Activated naive CD8-positive, alpha-beta T cell treated with anti-CD3 and anti-CD28 coated beads, Interleukin-2, amount 50 U/mL, for 24 hours (primary cell): Measurements from ENCODE around the gene PLCXD1.
"Not testable (repeated sequence)": the region's sequence is repeated elsewhere in the genome, so short reads cannot be mapped to it uniquely, and the experiment has no call there.

Experiments used
- ATAC-seq: fragments of 150-1000 bp; cut with Tn5 transposase; one replicate; pipeline ENCODE4 v1.10.0; 2021
- DNase-seq: peaks from one replicate; pipeline ENCODE4 v3.0.0; 2021
- H3K27ac Mint-ChIP-seq: one replicate; pipeline ENCODE4 v1.8.0; 2021; ENCODE audit warnings: mild to moderate bottlenecking, mixed read lengths
- H3K27me3 Mint-ChIP-seq: one replicate; pipeline ENCODE4 v1.8.0; 2021; ENCODE audit warnings: mixed read lengths
- H3K36me3 Mint-ChIP-seq: one replicate; pipeline ENCODE4 v1.8.0; 2021; ENCODE audit warnings: low read depth, mixed read lengths
- H3K4me1 Mint-ChIP-seq: one replicate; pipeline ENCODE4 v1.8.0; 2021; ENCODE audit warnings: mixed read lengths
- H3K4me3 Mint-ChIP-seq: one replicate; pipeline ENCODE4 v1.8.0; 2021; ENCODE audit warnings: mild to moderate bottlenecking, moderate library complexity, mixed read lengths
- H3K9me3 Mint-ChIP-seq: one replicate; pipeline ENCODE4 v1.8.0; 2021; ENCODE audit warnings: mixed read lengths

Gene PLCXD1

DNA sequence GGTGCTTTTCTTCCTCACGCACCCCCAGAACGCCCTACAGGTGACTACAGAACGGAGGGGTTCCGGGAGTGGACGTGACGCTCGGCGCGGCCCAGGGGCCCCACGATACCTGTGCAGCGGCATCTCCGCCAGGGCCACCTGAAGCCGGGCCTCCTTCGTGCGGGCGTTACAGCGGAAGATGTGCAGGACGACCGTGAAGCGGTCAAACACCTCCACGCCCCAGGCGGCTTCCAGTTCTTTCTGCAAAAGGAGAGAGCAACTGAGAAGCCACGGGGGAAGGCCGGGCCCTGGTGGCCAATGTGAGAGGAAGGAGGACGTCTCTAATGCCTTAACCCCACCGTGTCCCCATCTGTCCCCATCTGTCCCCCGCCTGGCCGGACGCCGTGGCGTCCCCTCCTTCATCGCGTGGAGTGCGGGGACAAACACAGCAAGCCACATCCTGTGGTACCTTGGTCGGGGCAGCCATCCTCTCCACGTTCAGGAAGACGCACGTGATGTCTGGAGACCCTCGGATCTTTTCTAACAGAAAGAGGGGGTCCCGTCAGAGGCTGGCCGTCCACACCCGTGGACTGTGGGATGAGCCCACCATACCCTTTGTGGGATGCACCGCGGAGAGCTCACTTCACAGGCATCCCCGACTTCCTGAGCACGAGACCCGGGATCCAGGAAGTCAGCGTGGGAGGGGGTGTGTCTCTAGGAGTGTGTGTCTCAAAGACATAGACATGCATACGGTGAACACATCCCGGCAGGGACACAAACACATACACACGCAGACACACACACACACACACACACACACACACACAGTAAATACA is 33.8 kb downstream of the PLCXD1 start:
- Mint-ChIP-seq H3K4me3 (no peak overlapping the region), H3K36me3 (peaks cover 23% of the 10 kb centered on the region), H3K27ac (no peak overlapping the region), H3K4me1 (peaks cover 13% of the 10 kb centered on the region), H3K9me3 (no peaks in the 10 kb centered on the region), H3K27me3 (peaks cover 4% of the 10 kb centered on the region)
- DNase-seq (no peak), ATAC-seq (no peak)

DNA sequence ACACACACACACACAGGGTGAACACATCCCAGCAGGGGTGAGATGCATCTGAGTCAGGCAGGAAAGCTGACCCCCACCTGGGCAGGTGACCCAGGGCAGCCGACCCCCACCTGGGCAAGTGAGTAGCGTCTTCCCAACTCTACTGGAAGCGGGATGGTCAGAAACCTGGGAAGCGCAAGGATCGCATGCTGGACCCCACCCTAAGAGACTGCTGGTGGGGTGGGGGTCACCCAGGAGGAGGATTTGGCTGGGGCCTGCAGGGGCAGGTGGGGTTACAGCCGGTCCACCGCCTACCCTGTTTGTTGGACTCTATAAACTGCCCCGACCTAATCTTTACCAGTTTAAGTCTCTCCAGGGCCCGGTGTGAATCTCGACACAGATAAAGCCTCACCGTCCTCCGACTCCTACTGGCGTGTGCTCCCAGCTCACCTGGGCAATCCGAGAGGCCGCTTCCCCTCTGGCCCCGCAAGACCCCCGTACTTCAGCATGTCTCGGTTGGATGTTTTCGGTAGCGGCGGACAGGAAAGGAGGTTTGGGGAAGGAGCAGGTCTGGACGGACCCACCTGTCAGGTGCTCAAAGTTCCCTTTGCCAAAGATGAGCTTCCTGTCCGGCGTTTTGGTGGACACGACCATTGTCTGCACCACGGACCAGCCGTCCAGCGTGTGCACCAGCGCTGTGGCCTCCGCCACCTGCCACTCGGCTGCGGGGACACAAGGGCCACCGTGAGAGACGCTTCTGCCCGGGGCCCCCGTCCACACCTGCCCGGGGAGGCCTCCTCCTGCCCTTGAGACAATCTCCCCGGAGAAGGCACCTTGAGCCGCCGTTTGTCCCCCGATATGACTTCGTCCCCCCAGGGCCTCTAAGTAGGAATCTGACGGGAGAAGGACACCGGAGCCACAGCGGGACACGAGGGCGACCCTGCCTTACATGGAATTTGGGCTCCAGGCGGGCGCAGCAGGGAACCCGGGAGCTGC is 35.5 kb downstream of the PLCXD1 start:
- Mint-ChIP-seq H3K9me3 (no peaks in the 10 kb centered on the region), H3K27ac (peak overlapping the region; percentile 31), H3K36me3 (peaks cover 22% of the 10 kb centered on the region), H3K4me3 (peak overlapping the region; percentile 43), H3K4me1 (peaks cover 21% of the 10 kb centered on the region), H3K27me3 (peaks cover 4% of the 10 kb centered on the region)
- ATAC-seq (no peak), DNase-seq (no peak)

DNA sequence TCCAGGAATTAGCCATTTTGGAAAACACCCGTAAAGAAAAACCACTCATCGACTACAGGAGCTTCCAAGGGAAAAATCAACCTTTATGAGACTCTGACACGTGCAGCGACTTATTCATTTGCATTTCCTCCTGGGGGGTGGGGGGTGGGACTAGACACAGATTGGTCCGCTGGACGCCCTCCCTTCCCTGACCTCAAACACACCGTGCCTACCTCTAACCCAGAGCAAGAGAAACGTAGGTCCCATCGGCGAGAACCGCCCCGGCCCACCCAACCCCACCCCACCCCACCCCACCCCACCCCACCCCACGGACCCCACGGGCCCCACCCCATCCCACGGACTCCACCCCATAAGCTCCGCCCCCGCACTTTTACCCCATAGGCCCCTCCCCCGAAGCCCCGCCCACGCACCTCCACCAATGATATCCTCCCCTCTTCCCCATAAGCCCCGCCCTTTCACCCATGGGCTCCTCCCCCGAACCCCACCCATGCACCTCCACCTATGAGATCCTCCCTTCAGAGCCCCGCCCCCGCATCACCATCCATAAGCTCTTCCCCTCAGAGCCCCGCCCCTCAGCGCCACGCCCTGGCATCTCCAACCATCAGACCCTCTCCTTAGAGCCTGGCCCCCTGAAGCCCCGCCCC is 36.4 kb downstream of the PLCXD1 start:
- Mint-ChIP-seq H3K9me3 (no peaks in the 10 kb centered on the region), H3K27ac (peak overlapping the region; percentile 97), H3K27me3 (peaks cover 4% of the 10 kb centered on the region), H3K4me3 (peak overlapping the region; percentile 87), H3K4me1 (peaks cover 23% of the 10 kb centered on the region), H3K36me3 (peaks cover 16% of the 10 kb centered on the region)
- ATAC-seq (no peak), DNase-seq (peak; percentile 91)

DNA sequence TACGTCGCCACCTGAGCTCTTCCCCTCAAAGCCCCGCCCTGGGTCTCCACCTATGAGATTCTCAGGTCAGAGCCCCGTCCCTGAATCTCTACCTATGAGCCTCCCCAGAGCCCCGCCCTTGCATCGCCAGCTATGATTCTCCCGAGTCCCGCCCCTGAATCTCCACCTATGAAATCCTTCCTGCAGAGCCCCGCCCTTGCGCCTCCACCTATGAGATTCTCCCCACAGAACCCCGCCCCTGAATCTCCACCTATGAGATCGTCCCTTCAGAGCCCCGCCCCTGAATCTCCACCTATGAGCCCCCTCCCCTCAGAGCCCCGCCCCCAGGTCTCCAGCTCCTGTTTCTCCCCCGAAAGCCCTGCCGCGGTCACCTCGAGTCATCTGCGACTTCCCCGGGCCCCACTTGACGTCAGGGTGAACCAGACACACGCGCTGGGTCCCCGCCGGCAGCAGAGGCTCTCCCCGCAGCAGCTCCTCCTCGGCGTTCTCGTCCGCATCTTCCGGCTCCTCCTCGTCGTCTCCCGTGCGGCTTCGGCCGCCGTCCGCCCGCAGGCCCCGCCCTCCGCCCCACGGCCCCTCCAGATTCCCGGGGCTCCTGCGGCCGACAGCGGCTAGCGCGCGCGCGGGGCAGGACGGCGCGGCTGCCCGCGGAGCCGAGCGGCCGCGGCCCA is 37.0 kb downstream of the PLCXD1 start:
- Mint-ChIP-seq H3K27me3 (peaks cover 4% of the 10 kb centered on the region), H3K36me3 (peaks cover 15% of the 10 kb centered on the region), H3K27ac (peak overlapping the region; percentile 97), H3K4me1 (peaks cover 28% of the 10 kb centered on the region), H3K4me3 (peak overlapping the region; percentile 87), H3K9me3 (no peaks in the 10 kb centered on the region)
- ATAC-seq: peak; percentile 74
- peak; percentile 97 for DNase-seq

DNA sequence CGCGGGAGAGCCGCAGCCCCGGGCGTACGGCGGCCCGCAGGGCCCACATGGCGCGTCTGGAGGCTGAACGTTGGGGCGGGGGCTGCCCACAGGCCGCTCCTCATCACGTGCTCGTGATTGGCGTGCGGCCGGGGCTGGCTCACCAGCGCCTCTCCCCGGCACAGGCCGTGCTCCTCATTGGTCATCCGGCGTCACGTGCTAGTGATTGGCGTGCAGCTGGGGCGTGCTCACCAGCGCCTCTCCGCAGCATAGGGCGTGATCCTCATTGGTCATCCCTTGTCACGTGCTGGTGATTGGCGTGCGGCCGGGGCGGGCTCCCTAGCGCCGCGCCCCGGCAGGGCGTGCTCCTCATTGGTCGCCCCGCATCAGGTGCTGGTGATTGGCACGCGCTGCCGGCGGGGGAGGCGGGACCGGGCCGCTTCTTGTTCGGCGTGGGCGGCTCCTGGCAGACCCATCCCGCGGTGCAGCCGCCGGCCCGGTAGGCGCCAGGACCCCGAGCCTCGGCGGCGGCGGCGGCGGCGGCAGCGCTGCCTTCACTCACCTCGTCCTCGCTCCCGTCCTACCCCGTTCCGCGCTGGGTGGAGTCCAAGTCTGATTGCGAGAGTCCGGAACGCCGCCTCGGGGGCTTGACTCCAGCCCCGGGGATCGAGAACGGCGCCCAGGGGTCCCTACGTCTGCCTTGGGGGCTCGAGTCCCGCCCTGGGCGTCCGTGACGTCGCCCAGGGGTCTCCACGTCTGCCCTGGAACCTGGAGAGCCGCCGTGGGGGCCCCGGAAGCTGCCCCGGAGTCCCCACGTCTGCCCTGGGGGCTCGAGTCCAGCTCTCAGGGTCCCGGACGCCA is 37.8 kb downstream of the PLCXD1 start, which contains the start of gene GTPBP6:
GTPBP6 (minus strand) TSS at position 58 of the 840 bp plus-strand sequence; CDS start at position 49, 9 bp downstream.
- H3K9me3 Mint-ChIP-seq: no peaks in the 10 kb centered on the region
- H3K4me1 Mint-ChIP-seq: peaks cover 35% of the 10 kb centered on the region
- peak within 1 kb of the TSS; percentile 97 for H3K27ac Mint-ChIP-seq
- DNase-seq (peak; percentile 98), ATAC-seq (peak; percentile 81)
- H3K27me3 Mint-ChIP-seq: peaks cover 4% of the 10 kb centered on the region
- peak within 1 kb of the TSS; percentile 87 for H3K4me3 Mint-ChIP-seq
- peaks cover 9% of the 10 kb centered on the region for H3K36me3 Mint-ChIP-seq

DNA sequence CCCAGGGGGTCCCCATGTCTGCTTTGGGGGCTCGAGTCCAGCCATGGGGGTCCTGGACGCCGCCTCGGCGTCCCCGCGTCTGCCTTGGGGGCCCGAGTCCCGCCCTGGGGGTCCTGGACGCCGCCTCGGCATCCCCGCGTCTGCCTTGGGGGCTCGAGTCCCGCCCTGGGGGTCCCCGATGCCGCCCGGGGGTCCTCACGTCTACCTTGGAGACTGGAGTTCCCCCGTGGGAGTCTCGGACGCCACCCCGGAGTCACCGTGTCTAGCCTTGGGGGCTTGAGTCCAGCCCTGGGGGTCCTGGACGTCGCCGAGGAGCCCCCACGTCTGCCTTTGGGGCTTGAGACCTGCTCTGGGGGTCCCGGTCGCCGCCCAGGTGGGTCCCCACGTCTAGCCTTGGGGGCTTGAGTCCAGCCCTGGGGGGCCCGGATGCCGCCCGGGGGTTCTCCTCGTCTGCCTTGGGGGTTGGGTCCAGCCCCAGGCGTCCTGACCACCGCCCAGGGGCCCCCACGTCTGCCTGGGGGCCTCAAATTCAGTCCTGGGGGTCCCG is 38.5 kb downstream of the PLCXD1 start:
- peaks cover 38% of the 10 kb centered on the region for H3K4me1 Mint-ChIP-seq
- peaks cover 9% of the 10 kb centered on the region for H3K36me3 Mint-ChIP-seq
- ATAC-seq (no peak), DNase-seq (no peak)
- peak overlapping the region; percentile 87 for H3K4me3 Mint-ChIP-seq
- H3K27ac Mint-ChIP-seq: peak overlapping the region; percentile 69
- peaks cover 4% of the 10 kb centered on the region for H3K27me3 Mint-ChIP-seq
- no peaks in the 10 kb centered on the region for H3K9me3 Mint-ChIP-seq

DNA sequence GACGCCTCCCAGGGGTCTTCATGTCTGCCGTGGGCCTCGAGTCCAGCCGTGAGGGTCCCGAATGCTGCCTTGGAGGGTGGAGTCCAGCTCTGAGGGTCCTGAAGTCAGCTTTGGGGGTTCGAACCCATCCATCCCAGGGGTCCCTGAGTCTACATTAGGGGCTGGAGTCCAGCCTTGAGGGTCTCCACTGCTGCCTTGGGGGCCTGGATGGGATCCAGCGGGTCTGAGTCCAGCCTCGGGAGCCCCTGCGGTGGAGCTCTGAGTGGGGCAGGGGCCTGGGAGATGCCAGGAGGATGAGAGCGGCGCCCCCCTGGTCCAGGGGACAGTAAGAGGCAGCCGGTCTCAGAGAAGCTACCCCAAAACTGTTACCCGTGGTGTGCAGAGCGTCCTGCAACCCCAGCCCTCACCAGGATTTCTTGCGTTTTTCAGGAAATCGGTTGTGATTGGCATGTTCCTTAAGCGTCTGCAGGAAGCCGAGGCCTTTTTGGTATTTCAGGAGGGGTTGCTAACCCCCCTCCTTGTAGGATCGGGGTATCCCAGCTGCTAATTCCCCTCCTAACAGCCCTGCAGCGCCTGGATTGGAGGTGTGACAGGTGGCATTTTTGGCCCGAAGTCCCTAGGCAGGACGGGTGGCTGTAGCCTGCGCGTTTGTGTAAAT is 39.1 kb downstream of the PLCXD1 start:
- Mint-ChIP-seq H3K27me3 (peaks cover 4% of the 10 kb centered on the region), H3K9me3 (no peaks in the 10 kb centered on the region), H3K27ac (peak overlapping the region; percentile 69), H3K4me1 (peaks cover 43% of the 10 kb centered on the region), H3K36me3 (peaks cover 9% of the 10 kb centered on the region), H3K4me3 (peak overlapping the region; percentile 87)
- DNase-seq (no peak), ATAC-seq (no peak)

DNA sequence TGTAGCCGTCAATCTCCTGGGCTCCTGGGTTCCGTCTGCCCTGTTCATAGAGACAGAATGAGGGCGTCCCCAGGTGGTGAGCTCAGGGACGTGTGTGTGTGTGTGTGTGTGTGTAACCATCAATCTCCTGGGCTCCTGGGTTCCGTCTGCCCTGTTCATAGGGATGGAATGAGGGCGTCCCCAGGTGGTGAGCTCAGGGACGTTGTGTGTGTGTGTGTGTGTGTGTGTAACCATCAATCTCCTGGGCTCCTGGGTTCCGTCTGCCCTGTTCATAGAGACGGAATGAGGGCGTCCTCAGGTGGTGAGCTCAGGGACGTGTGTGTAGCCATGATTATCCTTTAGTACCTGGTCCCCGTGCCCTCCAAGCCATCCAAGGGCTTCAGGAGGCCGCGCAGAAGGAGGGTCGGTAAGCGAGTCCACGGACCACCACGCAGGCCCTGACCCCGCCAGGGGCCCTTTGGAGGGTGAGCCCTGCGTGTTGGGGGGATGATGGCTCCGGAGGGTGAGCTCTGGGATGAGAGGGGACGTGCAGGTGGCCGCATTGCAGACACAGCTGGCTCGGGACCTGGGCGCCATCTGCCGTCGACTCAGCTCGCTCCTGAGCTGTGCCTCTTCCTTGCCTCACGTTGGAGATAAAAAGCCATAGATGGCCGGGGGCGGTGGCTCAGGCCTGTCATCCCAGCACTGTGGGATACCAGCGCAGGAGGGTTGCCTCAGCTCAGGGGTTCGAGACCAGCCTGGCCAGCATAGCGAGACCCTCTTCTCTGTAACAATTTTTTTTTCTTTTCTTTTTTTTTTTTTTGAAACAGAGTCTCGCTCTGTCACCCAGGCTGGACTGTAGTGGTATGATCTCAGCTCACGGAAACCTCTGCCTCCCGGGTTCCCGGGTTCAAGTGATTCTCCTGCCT is 42.8 kb downstream of the PLCXD1 start:
- peak; percentile 56 for ATAC-seq
- H3K4me1 Mint-ChIP-seq: peaks cover 30% of the 10 kb centered on the region
- H3K4me3 Mint-ChIP-seq: no peak overlapping the region
- no peaks in the 10 kb centered on the region for H3K27me3 Mint-ChIP-seq
- H3K36me3 Mint-ChIP-seq: no peaks in the 10 kb centered on the region
- no peak overlapping the region for H3K27ac Mint-ChIP-seq
- DNase-seq: peak; percentile 56
- H3K9me3 Mint-ChIP-seq: no peaks in the 10 kb centered on the region

DNA sequence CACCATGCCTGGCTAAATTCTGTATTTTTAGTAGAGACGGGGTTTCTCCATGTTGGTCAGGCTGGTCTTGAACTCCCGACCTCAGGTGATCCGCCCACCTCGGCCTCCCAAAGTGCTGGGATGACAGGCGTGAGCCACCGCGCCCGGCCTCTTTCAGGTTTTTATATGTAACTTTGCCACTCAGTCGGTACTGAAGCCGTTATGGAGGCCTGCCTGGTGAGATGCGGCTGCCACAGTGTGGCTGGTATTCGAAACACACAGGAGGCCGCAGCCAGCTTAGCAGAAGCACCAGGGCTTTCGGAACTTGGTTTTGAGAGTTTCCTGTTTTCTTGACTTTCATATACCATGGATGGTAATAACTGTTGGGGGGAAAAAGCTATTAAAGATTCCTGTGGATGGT is 43.5 kb downstream of the PLCXD1 start:
- DNase-seq, H3K9me3 Mint-ChIP-seq, H3K4me3 Mint-ChIP-seq, H3K36me3 Mint-ChIP-seq, H3K27ac Mint-ChIP-seq, ATAC-seq, H3K27me3 Mint-ChIP-seq: not testable (repeated sequence)
- peaks cover 30% of the 10 kb centered on the region for H3K4me1 Mint-ChIP-seq

DNA sequence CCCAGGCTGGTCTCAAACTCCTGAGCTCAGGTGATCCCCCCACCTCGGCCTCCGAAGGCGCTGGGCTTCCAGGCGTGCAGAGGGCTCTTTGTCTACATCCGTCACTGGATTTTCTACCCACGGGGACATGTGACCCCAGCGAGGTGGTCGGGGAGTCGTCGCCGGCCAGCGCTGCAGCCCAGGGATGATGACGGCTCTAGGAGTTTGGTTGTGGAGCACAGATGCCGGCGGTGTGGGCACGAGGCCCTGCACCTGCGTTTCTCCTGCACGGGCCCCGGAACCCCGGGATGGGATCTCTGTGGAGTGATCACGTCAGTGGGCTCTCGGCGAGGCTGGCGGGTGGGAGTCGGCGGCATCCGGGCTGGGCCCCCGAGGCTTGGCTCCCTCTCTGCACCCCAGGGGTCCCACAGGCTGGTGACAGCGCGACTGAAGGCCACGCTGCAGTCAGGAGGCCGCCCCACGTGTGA is 46.5 kb downstream of the PLCXD1 start:
- Mint-ChIP-seq H3K4me1 (peaks cover 21% of the 10 kb centered on the region), H3K27ac (no peak overlapping the region), H3K4me3 (no peak overlapping the region), H3K27me3 (peaks cover 1% of the 10 kb centered on the region), H3K36me3 (no peaks in the 10 kb centered on the region), H3K9me3 (no peaks in the 10 kb centered on the region)
- DNase-seq: no peak
- no peak for ATAC-seq

DNA sequence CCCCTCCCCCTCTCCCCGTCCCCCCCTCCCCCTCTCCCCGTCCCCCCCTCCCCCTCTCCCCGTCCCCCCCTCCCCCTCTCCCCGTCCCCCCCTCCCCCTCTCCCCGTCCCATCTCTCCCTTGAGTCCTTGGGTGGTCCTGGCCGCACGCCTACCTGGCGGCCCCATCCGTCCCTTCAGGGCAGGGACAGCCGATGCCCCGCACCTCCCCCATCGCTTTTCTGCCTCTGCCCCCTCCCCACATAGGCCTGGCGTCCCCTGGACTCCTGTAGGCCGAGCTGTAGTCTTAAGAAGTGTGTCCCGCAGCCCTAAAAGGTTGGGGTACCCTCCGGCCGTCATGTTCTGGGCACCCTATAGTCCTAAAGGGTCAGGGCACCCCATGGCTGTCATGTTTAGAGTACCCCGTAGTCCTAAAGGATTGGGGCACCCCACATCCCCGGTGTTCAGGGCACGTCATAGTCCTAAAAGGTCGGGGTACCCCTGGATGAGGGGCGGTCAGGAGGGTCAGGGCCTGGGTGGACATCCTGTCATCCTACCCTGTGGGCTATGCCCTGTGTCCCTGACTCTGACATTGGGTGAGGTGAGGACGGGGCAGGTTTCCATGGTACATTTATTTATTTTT is 48.2 kb downstream of the PLCXD1 start:
- H3K36me3 Mint-ChIP-seq: no peaks in the 10 kb centered on the region
- H3K4me1 Mint-ChIP-seq: peaks cover 7% of the 10 kb centered on the region
- H3K27me3 Mint-ChIP-seq: peaks cover 1% of the 10 kb centered on the region
- H3K27ac Mint-ChIP-seq: no peak overlapping the region
- no peaks in the 10 kb centered on the region for H3K9me3 Mint-ChIP-seq
- ATAC-seq (no peak), DNase-seq (no peak)
- H3K4me3 Mint-ChIP-seq: no peak overlapping the region
